Middle frontal gyrus (tissue), 1 donor: ENCODE measurements around the gene STK32C.
"Not testable (repeated sequence)": the region's sequence is repeated elsewhere in the genome, so short reads cannot be mapped to it uniquely, and the experiment has no call there.

Experiments used
- DNase-seq: peaks from one replicate; pipeline ENCODE4 v3.0.0-alpha.2; 2015; ENCODE audit warnings: low spot score; ENCODE audit errors: extremely low spot score

STK32C gene

GRCh38 chr10:132232023-132232951, 75.5 kb downstream of the STK32C start:
- no peak for DNase-seq

- DNase-seq, result no peak
Observed at GRCh38 chr10:132231656-132232022, 76.1 kb downstream of the STK32C start.

- no peak for DNase-seq
Observed at GRCh38 chr10:132230557-132231210, 77.1 kb downstream of the STK32C start.

- no peak for DNase-seq
Observed at GRCh38 chr10:132229834-132230556, 77.8 kb downstream of the STK32C start.

GRCh38 chr10:132229096-132229495, 78.7 kb downstream of the STK32C start:
- no peak for DNase-seq

GRCh38 chr10:132228616-132229015, 79.1 kb downstream of the STK32C start:
- no peak for DNase-seq

- no peak for DNase-seq
Observed at GRCh38 chr10:132227851-132228390, 79.8 kb downstream of the STK32C start.

- no peak for DNase-seq
Observed at GRCh38 chr10:132226586-132227405, 81.0 kb downstream of the STK32C start.

- DNase-seq, result no peak
Observed at GRCh38 chr10:132225849-132226205, 81.9 kb downstream of the STK32C start.

- no peak for DNase-seq
Observed at GRCh38 chr10:132225073-132225848, 82.5 kb downstream of the STK32C start.

- no peak for DNase-seq
Observed at GRCh38 chr10:132224343-132225072, 83.2 kb downstream of the STK32C start.

GRCh38 chr10:132223611-132224342, 84.0 kb downstream of the STK32C start:
- DNase-seq, result no peak

GRCh38 chr10:132223156-132223590, 84.6 kb downstream of the STK32C start:
- peak; percentile 66 for DNase-seq

GRCh38 chr10:132222726-132223125, 85.0 kb downstream of the STK32C start:
- DNase-seq, result no peak

- DNase-seq, result not testable (repeated sequence)
Observed at GRCh38 chr10:132220996-132221395, 86.8 kb downstream of the STK32C start.

GRCh38 chr10:132220061-132220460, 87.7 kb downstream of the STK32C start:
- no peak for DNase-seq

GRCh38 chr10:132219486-132219885, 88.3 kb downstream of the STK32C start:
- DNase-seq, result no peak

GRCh38 chr10:132216441-132216840, 91.3 kb downstream of the STK32C start:
- DNase-seq, result not testable (repeated sequence)

GRCh38 chr10:132213917-132214316, 93.8 kb downstream of the STK32C start:
- no peak for DNase-seq
